HEK293T (cell line): ENCODE results near the gene SPATA4.

Experiments used
- CTCF ChIA-PET: fragments of 350-600 bp; formaldehyde crosslinking; extraction: SDS; loops from one replicate; lab custom pipeline; 2021; ENCODE audit warnings: antibody characterized with exemption, inconsistent platforms; lab: Yijun Ruan, JAX
- POLR2A ChIA-PET: fragments of 350-600 bp; formaldehyde crosslinking; extraction: SDS; loops from one replicate; lab custom pipeline; 2020; ENCODE audit warnings: antibody characterized with exemption, inconsistent platforms; lab: Yijun Ruan, JAX
- DNase-seq: peaks from one replicate; pipeline ENCODE4 v3.0.0; 2012; ENCODE audit warnings: mixed read lengths; ENCODE audit errors: extremely low spot score
- CTBP1 ChIP-seq: fragments of 450-650 bp; IDR thresholded peaks from 2 replicates; pipeline ENCODE4 v1.6.1; 2016; ENCODE audit warnings: borderline replicate concordance
- FOXA1 ChIP-seq: fragments of 450-650 bp; IDR thresholded peaks from 2 replicates; pipeline ENCODE4 v1.6.1; 2016; ENCODE audit warnings: mild to moderate bottlenecking
- FOXK2 ChIP-seq: fragments of 450-650 bp; IDR thresholded peaks from 2 replicates; pipeline ENCODE4 v1.6.1; 2016; ENCODE audit warnings: mild to moderate bottlenecking
- NFRKB ChIP-seq: fragments of 450-650 bp; IDR thresholded peaks from 2 replicates; pipeline ENCODE4 v1.6.1; 2016; ENCODE audit warnings: mild to moderate bottlenecking, moderate library complexity
- SP1 ChIP-seq: fragments of 450-650 bp; IDR thresholded peaks from 2 replicates; pipeline ENCODE4 v1.6.1; 2017

SPATA4 gene

DNA sequence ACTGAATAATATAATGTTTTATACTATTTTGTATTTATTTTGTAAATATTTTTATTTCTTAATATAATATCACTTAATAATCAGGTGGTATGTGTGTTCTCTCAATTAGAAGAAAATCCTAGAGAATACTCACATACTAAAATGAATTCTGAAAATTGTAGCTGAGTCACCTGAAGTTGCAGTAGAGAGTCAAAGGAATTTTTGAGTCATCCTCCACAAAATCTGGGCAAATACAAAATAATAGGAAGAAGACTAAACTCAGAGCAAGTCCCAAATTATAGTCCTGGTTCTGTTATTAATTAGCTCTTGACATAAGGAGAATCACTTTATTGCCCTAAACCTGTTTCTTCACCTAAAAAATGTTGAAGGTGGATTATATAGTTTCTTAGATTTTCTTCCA, 57.8 kb downstream of the SPATA4 start:
- ChIA-PET POLR2A (no interaction called here), CTCF (no interaction called here)
- DNase-seq = no peak
- no peak for TF ChIP-seq NFRKB

DNA sequence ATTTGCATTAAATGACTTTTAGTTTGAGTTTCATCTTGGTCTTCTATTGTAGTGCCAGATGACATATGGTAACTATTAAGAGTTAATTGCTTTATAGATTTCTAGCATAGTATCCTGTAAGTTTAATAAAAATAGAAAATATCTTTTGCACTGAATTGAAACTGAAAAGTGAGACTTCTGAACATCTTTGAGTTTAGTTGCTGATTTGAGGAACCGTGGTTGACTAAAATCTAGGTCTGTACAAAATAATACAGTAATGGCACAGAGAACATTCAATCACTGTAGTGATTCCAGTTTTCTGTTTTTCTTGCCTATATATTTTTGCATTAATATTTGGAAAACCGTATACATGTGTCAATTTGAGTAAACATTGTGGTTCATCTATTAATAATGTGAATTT, 60.7 kb downstream of the SPATA4 start:
- ChIA-PET CTCF (interaction anchor here (2.0 kb wide), 1 partner anchor 11 kb away, joined by 6 read pairs; no protein-coding TSS in a partner anchor), POLR2A (no interaction called here)
- no peak for DNase-seq
- TF ChIP-seq SP1 (no peak), NFRKB (no peak), FOXA1 (no peak), CTBP1 (no peak), FOXK2 (no peak)
